ENCODE results near the gene CHMP6. TPM values are rescaled to one million over a fixed set of nuclear protein-coding genes. Genes with fewer than 3 reads are reported as not detected.
A peak's percentile ranks its signal among the peaks of the same experiment; 100 is the strongest.

CHMP6 gene
- total and polyA plus RNA-seq, 9 of the 15 experiments (the other 6 are each of a cell fraction or from before 2014, with no cell fraction given) = 0.25 to 30.4 (median 13.4) TPM

DNA sequence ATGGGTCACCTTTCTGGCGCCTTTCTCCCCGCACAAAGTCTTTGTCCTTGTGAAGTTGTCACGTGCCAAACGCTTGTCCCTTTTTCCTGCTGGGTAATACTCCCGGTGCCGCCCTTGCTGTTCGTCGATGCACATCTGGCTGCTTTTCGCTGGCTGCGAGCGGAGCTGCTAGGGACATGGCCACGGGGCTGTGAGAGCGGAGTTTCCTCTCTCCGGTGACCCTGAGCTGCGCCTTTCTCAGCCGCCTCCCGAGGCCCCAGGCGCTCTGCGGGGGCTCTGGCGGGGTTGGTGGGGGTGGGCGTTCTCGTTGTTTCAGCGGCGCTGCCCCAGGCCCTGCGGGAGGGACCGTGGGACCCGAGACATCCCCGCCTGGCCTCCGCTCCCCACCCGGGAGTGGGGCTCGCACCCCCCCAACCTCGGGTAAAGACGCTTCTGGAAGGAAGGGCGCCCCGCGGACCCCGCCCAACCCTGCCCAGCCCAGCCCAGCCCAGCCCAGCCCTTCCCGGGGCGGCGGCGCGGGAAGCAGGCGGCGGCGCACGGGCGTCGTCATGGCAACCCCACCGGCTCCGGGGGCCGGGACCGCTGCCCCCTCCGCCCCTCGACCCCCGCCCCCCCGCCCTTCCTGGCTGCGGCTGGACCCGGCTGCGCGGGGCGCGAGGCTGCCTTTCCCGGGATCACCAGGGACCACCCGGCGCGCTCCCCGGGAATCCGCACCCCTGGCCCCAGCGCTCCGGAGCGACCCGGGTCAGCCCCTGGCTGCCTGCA lies 12.3 kb downstream of the CHMP6 start (continued):
- TF ChIP-seq ZNF79 (CRISPR knock-in tag; IDR thresholded peaks at IDR 0.05; ENCODE audit: low read depth) = no peak
- TF ChIP-seq ZNF592 (IDR thresholded peaks at IDR 0.05) = no peak
- no peak for TF ChIP-seq EP400 (IDR thresholded peaks at IDR 0.05)
- no peak for TF ChIP-seq LARP7 (IDR thresholded peaks at IDR 0.05)
- no peak for TF ChIP-seq ERF (CRISPR knock-in tag; IDR thresholded peaks at IDR 0.05)
- peak; percentile 62; the same call in 1 of the 2 replicates for TF ChIP-seq MGA (IDR thresholded peaks at IDR 0.05)
- no peak for TF ChIP-seq BACH1 (tag; IDR thresholded peaks at IDR 0.05)
- TF ChIP-seq ZNF551 (CRISPR knock-in tag; IDR thresholded peaks at IDR 0.05) = no peak
